Hematopoietic multipotent progenitor cell treated with erythropoietin and hydrocortisone succinate and interleukin-3 and kit ligand, for 6 days (in vitro differentiated cells): Measurements from ENCODE around the gene CNNM4.

Experiments
- DNase-seq: peaks from one replicate; pipeline ENCODE4 v3.0.0-alpha.2; 2015

CNNM4 gene

DNA sequence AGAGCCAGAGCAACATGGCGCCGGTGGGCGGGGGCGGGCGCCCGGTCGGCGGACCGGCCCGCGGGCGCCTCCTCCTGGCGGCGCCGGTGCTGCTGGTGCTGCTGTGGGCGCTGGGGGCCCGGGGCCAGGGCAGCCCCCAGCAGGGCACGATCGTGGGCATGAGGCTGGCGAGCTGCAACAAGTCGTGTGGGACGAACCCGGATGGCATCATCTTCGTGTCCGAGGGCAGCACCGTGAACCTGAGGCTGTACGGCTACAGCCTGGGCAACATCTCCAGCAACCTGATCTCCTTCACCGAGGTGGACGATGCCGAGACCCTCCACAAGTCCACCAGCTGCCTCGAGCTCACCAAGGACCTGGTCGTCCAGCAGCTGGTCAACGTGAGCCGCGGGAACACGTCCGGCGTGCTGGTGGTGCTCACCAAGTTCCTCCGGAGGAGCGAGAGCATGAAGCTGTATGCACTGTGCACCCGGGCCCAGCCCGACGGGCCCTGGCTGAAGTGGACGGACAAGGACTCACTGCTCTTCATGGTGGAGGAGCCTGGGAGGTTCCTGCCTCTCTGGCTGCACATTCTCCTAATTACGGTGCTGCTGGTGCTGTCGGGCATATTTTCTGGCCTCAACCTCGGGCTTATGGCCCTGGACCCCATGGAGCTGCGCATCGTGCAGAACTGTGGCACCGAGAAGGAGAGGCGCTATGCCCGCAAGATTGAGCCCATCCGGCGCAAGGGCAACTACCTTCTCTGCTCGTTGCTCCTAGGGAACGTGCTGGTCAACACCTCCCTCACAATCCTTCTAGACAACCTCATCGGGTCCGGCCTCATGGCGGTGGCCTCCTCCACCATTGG is 507 bp downstream of the CNNM4 start:
- peak; percentile 46 for DNase-seq

DNA sequence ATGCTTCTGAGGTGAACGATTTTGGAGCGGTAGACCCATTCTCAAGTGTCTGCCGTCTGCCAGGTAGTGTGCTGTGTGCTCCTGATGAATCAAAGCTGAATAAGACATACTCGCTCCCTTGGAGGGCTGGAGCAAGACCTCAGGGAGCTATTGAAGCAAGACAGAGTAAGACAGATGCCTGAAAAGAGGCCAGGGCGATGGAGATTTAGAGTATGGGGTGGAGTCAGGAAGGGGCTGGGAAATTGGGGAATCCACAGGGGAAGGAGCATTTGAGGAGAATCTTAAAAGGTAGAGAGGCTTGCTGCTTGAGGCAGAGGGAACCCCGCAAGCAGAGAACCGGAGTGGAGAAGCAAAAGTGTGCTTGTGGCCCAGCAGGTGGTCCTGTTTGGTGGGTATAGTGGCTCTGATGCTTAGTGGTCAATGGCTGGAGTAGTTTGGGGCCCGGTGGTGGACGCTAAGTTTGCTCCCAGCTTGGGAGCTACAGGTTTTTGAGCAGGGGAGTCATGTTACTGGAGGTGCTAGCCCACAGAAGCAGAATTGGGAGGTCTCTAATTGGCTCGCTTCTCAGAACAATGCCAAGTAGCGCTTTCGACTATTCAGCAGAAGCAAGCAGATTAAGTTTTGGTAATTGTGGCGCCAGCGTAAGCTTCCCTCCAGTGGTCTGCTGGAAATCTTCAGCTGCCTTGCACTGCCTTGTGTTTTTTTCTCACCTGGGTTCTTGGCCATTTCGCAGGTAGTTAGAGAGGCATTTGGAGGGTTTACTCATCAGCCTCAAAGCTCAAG is 2.0 kb downstream of the CNNM4 start:
- peak; percentile 64 for DNase-seq

DNA sequence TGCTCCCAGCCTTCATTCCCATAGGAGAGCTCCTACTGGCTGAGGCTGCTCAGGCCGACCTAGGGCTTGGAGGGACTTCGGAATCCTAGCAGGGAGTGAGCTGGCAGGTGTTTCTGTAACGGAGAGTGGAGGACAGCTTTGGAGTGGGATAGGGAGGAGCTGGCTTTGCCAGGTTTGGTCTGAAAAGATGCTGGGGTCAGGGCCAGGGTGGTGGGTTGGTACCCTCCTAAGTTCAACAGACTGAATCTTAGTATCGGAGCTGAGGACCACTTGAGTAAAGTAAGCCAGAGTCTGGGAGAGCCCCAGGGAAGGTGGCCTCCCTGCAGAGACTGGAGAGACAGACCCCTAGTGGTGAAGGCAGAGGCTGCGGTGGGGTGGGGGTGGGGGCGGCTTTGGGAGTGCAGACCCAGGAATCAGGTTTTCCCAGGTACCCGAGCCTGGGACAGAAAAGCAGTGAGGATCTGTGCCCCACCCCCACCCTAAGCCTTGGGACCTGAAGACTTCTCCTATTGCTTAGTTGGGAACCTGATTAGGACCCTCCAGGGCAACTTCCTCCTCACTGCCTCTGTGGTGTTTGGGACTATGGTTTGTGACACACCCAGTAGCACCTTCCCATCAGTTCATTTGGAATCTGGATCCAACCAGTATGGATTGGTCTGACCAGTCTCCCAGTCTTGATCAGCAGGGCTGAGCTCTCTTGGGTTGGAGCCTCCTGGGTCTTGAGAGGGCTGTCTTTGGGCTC is 3.0 kb downstream of the CNNM4 start:
- DNase-seq, result peak; percentile 61

DNA sequence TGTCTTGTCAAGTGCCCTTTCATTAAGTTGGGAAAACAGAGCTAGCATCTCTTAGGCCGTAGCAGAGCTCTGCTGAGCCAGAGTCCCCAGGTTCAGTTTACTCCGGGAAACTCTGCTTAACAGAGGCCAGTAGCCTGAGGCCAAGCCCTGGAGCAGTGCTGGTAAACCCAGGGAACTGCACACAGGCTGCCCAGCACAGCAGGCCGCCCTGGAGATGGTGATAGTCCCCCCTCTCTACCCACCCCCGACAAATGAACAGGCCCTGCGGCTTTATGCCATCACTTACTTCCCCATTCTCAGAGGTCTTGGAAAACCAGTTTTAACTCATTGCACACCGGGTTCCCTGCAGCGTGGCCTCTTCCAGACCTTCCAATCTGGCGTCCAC is 3.5 kb downstream of the CNNM4 start:
- DNase-seq, result peak; percentile 78

DNA sequence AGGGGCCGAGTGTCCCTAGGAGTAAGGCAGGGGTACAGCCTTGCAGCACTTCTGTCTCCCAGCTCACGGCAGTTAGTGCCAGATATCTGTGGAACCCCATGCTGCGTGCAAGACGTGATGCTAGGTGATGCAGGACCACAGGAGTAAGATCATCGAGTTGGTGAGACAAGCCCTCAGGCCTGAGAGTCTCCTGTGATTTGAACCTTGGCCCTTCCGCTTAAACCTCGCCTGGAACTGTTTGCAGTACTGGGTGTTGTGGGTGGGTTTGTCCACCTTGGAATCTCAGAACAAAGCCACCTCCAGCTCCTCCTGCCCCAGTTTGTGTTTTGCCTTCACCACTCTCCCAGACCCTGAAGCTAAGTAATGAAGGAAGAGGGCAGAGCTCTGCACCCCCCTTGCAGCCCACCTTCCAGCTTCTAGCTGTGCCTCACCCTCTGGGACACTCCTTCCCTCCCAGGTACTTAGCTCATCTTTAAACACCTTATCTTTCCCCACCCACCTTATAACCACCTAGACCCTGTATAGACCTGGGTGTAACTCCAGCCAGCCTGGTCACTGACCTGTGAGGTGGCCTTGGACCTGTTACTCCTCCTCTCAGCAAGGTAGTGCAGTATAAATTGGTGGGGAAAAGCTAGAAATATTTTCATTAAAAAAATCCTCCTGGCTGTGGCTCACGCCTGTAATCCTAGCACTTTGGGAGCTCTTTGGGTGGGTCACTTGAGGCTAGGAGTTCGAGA is 6.6 kb downstream of the CNNM4 start:
- DNase-seq, result no peak

DNA sequence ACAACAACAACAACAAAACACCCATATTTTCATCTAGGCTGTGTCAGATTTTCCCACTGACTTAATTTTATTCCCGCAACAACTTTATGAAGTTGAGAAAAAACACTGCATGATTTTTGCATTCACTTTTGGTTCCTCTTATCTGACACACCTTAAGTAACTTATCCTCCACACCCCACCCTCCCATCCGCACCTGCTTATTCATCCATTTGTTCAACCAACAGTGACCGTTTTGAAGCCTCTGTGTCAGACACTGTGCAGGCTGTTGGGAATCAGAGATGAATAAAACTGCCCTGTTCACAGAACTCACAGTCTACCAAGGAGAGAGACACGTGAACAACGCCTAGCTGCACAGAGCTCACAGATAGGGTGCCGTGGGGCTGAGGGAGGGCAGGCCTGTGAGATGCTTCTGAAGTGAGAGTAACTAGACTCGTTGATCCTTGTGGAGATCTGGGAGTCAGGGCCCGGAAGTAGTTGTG is 7.4 kb downstream of the CNNM4 start:
- no peak for DNase-seq

DNA sequence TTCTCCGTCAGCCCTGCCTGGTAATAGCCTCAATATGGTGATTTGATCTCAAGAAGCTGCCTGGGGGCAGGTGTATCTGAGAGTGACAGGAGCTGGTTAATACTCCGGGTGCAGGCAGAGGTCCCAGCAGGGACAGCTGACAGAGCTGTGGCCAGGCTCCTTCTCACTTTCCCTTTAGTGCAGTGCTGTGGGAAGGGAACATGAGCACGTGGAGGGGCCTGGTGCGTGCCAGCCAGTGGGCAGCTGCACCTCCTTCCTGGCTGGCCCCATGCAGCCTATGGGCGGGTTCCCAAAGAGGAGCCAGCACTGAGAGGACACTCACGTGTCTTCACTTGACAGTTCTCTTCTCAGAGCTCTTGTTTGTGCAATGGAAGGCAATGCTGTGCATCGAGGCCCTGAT is 9.1 kb downstream of the CNNM4 start:
- DNase-seq, result no peak

DNA sequence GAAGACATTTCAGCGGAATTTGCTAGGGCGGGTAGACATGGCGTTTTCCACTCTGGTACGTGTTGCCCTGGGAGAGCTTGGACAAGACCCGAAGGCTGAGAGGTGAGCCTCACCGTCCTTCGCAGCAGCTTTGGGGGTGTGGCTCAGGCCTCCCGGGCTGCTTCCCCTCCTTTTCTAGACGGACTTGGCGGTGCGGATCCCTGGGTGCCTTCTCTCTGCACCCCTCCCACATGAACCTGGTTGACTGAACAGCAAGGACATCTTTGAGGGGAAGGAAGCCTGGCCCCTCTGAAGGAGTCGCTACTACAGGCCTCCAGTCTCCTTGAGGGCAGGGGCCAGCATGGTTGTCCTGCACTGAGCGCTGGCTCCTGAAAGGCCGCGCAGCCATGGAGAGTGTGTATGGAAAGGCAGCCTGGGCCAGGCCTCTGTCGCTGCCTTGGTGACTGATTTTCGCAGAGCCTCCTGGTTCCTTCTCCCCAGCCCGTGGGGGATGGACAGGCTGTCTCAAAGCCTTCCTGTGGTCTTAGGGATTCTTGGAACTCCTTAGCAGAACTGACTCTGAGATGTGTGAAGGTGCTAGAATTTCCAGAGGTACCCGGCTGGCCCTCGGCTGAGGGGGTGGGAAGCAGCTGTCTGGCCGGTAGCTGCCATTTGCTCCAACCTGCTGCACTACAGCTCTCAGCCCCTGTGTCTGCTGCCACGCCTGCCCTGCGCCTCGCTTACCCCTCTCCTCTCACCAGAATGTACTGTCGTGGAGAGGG is 9.9 kb downstream of the CNNM4 start:
- no peak for DNase-seq

DNA sequence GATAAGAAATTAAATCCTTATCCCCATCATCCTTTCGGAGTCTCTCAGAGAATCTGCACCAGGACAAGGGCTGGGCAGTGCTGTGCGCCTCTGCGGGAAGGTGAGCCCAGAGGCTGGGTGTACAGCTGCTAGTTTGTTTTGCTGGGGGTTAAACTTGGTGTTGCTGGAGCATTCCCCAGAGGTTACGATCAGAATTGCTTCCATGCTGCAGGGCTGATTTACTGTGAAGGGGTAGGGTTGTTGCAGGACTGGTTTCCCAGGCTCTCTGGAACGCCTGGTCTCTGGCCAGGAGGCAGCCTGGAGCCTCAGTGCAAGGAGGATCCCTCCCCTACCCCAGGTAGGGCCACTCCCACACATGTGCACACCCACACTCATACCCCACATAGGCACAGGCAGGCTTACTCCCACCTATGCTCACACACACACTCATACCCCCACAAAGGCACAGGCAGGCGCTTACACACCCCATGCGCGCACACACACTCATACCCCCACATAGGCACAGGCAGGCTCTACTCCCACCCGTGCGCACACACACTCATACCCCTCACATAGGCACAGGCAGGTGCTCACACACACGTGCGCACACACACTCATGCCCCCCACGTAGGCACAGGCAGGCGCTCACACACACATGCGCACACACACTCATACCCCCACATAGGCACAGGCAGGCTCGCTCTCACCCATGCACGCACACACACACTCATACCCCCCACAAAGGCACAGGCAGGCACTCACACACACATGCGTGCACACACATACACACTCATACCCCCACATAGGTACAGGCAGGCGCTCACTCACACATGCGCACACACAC is 11.3 kb downstream of the CNNM4 start:
- no peak for DNase-seq

DNA sequence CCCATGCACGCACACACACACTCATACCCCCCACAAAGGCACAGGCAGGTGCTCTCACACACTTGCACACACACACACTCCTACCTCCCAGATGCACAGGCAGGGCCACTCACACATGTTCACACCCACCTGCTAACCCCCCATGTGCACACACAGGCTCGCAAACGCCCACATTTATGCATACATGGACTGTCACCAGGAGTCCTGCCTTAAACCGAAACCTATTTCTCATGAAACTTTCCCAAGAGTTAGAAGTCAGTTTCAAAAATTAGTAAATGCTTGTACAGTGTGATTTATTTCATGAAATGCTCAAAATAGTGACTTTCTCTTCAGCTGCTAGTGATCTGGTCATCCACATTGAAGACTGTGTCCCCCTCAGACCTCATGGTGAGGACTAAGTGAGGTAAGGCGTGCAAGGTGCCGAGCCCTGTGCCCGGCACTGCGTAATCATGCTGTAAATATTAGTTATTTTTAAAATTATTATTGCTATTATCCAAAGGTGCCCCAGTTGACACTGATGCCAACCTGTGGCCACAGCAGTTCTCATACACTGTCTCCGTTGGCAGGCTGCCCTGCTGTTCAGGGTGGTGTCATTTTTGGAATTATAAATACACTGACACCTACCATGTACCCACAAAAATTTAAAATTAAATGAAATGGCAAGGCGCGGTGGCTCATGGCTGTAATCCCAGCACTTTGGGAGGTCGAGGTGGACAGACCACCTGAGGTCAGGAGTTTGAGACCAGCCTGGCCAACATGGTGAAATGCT is 12.4 kb downstream of the CNNM4 start:
- DNase-seq, result peak; percentile 59

DNA sequence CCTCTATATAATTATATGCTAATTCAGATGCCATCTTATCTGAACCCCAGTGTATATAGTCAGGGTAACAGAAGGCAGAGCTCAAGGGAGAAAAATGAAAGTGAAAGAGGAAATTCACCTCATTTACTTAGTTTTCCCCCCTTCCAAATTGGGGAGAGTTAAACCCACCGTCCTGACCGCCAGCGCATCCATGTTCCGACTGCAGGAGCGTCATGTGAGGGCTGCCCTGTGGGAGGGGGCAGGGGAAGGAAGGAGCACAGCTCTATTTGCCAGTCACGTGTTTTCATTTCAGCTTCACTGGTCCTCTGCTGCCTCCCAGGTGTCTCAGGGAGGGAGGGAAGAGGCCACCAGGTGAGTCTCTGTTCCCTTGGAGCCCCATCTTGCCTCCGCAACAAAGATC is 13.2 kb downstream of the CNNM4 start:
- DNase-seq, result peak; percentile 61

DNA sequence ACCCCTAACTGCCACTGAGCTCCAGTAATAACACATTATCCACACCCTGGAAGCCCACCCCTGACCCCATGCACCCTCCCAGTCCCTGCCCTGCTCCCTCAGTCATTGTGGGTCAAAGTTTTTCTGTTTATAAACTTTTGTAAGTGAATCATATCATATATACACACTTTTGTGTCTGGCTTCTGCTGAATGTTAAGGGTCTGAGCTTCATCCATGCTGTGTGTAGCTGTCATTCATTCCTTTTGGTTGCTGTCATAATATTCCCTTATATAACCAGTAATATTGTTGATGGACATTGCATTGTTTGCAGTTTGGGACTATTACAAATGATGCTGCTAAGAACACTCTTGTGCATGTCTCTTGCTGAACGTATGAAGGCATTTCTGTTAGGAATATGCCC is 14.5 kb downstream of the CNNM4 start:
- no peak for DNase-seq

DNA sequence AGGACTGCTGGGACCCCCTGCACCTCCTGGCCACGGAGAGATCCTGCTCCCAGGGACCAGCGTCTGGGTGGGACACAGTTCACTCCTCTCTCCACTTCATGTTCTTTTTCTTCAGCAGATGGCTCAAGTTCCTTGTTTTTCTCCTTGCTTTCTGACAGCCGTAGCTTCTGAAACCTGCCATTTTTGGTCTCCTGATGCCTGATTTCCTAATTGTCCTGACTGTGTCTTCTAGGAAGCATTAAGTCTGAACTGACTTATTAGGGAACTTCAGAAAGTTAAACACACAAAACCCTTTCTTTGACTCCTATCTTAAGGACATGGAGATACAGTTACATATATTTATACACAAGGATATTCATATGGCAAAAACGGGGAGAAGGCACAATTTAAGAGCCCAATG is 22.7 kb downstream of the CNNM4 start:
- no peak for DNase-seq

DNA sequence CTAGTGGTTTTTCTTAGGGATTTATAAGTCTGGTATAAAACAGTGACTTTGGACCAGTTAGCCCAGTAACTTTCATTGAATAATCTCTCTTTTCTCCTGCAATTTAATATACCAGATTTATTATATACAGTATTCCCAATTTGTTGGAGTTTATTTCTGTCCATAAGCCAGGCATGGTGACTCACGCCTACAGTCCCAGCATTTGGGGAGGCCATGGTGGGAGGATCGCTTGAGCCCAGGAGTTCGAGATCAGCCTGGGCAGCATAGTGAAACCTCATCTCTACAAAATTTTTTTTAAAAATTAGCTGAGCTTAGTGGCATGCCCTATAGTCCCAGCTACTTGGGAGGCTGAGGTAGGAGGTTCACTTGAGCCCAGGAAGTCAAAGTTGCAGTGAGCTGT is 26.7 kb downstream of the CNNM4 start:
- no peak for DNase-seq

DNA sequence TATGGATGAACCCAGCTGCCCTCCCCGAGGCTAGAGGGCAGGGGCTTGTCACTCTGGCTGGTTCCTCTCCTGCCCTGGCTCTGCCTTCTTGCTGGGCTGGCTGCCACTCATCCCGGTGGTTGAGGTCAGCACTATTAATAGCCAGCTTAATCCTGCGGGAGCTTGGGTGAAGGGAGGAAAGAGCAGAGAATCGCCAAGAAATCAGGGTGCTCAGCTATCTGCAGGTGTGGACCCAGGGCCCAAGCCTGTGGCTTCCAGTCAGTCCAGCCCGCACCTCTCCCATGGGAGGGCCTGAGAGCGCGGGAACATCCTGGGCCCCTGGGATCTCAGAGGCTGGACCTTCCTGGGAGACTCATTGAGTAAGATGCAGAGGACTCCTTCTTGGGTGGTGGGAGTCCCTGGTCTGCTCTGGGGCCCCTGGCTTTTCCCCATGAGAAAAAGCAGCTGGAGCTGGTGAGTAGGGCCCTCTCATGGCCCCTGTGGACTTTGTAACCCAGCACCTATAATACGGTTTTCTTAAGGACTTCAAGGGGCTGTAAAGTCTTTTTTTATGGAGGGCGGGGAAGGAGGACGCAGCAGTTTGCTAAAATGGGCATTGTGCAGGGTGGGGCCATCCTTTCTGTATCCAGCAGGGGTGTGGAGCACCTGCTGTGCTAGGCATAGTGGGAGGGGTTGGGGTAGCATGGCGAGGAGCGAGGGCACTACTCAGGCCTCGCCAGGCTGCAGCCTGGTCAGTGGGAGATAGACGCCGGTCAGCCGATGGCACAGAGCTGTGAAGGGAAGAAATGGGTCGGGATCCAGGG is 27.9 kb downstream of the CNNM4 start:
- no peak for DNase-seq

DNA sequence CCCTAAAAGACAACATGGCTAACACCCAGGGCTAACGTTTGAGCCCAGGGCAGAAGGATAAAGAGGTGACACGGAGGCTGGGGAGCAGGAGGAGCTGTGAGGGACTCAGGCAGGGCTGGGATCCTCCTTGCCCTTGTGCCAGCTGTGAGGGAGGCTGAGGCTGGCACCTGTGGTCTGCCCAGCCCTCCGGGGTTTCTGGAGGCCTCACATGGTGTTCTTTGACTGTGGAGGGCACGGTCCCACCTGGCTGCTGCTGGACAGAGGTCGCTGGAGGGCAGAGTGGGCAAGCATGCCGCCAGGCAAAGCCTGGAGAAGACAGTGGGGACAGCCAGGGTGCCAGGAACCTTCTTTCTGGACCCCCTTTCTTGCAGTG is 28.5 kb downstream of the CNNM4 start:
- DNase-seq, result no peak

DNA sequence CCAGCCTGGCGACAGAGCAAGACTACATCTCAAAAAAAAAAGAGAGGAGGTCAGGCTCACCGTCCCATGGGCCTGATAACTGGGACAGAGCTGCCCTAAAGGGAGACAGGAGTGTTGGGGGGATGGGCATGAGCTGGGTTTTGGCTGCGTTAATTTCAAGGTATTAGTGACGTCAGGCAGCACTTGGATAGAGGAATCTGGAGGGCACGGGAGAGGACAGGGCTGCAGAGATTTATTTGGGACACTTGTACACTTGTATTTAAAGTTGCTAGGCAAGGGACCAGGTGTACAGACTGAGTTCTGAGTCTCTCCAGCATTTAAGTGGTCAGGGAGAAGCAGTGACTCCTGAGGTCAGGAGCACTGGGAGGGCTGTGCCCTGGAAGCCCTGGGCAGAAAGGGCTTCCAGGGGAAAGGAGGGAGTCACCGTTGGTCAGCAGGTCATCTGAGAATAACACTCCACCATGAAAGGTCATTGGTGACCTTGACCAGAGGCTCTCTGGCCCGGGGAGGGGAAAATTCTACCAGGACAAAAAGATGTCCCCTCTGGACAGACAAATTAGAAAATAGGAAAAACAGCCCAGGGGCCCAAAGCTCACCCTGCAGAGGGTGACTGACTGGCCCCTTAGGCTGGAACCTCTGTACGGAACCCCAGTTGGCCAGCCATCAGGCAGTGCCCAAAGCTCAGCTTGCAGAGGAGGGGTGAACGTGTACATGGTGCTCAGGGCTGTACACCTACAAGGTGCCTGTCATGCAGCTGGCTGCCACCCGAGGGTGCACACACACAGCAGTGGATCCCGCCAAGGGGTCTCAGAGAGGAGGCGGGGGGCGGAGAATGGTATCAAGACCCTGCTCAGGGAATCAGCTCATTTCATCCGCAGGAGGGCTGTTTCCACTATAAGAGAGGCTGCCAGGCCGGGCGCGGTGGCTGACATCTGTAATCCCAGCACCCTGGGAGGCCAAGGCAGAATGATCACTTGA is 32.4 kb downstream of the CNNM4 start:
- no peak for DNase-seq

DNA sequence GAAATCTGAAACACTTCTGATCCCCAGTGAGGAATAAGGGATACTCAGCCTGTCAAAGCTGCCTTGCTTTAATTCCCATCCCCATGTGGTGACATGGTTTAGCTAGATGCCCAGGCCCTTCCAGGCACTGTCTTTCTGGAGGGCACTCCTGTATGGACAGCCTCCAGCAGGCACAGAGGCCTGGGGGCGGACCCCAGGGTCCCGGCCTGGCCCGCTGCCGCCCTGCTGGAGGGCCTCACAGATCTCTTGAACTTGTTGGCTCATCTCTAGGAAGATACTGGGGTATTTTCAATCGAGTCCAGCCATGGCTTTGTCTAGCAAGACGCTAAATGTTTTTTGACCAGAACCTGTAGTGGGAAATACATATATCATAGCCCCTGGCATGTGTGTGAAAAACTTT is 34.4 kb downstream of the CNNM4 start:
- DNase-seq, result no peak
